ENCODE data around the gene SGTA. TPM values are rescaled to one million over a fixed set of nuclear protein-coding genes. Genes with fewer than 3 reads are reported as not detected.

Gene SGTA
- total and polyA plus RNA-seq, 2 of the 4 experiments (the other 2 are of a cell fraction), result 17.4 to 72.9 TPM

DNA sequence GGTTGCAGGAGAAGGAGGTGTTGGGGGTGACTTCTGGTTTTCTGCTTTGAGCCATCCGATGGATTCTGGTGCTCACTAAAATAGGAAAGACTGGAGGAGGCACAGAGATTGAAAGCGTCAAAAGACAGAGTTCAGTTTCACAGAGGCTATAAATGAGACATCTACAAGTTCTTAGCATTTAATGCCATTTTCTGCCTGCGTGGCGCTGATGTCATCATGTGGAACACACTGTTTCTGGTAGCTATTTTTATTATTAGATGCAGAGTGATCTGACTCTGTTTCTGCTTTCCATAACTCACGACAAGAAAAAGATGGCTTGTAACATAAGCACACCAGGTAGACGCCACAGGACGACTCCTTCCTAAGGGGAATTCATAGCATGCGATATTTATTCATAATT, 40.0 kb downstream of the SGTA start:
- Histone ChIP-seq H2AK5ac (ENCODE audit: low read depth, low read length) (no peak overlapping the region), H4K8ac (ENCODE audit: low read depth in 2 of 2, low read length in 2 of 2) (no peak overlapping the region), H3K4me1 (ENCODE audit: control insufficient read depth, insufficient read depth, low read length) (no peaks in the 10 kb centered on the region; the same call in 1 of the 2 replicates), H2AFZ (replicated peaks; ENCODE audit: low read length, poor library complexity) (no peak overlapping the region), H2BK120ac (ENCODE audit: low read depth, low read length) (no peak overlapping the region), H4K5ac (ENCODE audit: low read depth, low read length) (no peak overlapping the region), H4K91ac (ENCODE audit: insufficient read depth, low read depth, low read length) (no peak overlapping the region), H3K4me3 (ENCODE audit: insufficient read depth, low read depth, low read length) (no peak overlapping the region), H3K4me2 (ENCODE audit: low read depth, low read length) (no peak overlapping the region), H3K4ac (ENCODE audit: low read depth, low read length) (no peak overlapping the region), H2BK5ac (ENCODE audit: low read depth, low read length, poor library complexity, severe bottlenecking) (no peak overlapping the region), H3K14ac (replicated peaks; ENCODE audit: low read depth, low read length) (no peak overlapping the region), H3K27me3 (ENCODE audit: control insufficient read depth, insufficient read depth, low read length) (peaks cover 1% of the 10 kb centered on the region; the same call in 1 of the 2 replicates), H3K18ac (ENCODE audit: low read depth, low read length) (no peak overlapping the region), H3K79me1 (ENCODE audit: low read depth in 1 of 2, low read length in 2 of 2) (peaks cover 8 to 10% of the 10 kb centered on the region in 2 experiments; a peak in 3 of 4 replicates), H3K56ac (ENCODE audit: extremely low read depth, insufficient read depth, low read length) (no peak overlapping the region), H3K9ac (ENCODE audit: low read depth, low read length) (no peak overlapping the region), H2BK20ac (ENCODE audit: low read depth, low read length) (no peak overlapping the region), H4K20me1 (ENCODE audit: insufficient read depth, low read length) (no peaks in the 10 kb centered on the region), H2BK15ac (ENCODE audit: low read depth, low read length) (no peak overlapping the region), H3K27ac (ENCODE audit: insufficient read depth, low read length) (no peak overlapping the region), H3K23ac (ENCODE audit: low read depth, low read length) (no peak overlapping the region), H3K36me3 (ENCODE audit: control insufficient read depth, insufficient read depth, low read length) (no peaks in the 10 kb centered on the region), H3K9me3 (ENCODE audit: control insufficient read depth, insufficient read depth, low read length) (no peaks in the 10 kb centered on the region), H3K9me1 (ENCODE audit: insufficient read depth, low read length) (no peaks in the 10 kb centered on the region), H2AK9ac (replicated peaks; ENCODE audit: low read depth, low read length, poor library complexity) (no peak overlapping the region)
- 76% methylated on average over 4 of the region's 8 CpGs; no CpG with 5 or more reads in 1 of the 2 experiments for WGBS, 2 experiments (ENCODE audit: extremely low coverage in 2 of 2, insufficient read length in 1 of 2)
- DNase-seq, result no peak
- ATAC-seq (ENCODE audit: low read depth), result no peak
- ChIA-PET CTCF (no interaction called here), POLR2A (ENCODE audit: unreplicated experiment) (no interaction called here)
- no TSS peak for BruUV-seq (replicated peaks)
- dilution Hi-C loops (cut with HindIII; ENCODE audit: low sequenced_read_pairs, unreplicated experiment), result no loop called here
- intact Hi-C loops (cut with micrococcal nuclease), result loop anchor here (10.0 kb wide), 1 partner anchor 268 kb away; the partner anchor contains the start of gene GADD45B
- in situ Hi-C loops (cut with MboI; ENCODE audit: low sequenced_read_pairs), result no loop called here
- TF ChIP-seq SMC3 (IDR thresholded peaks at IDR 0.05; ENCODE audit: low read depth, low read length), result no peak
- no peak for TF ChIP-seq MXI1 (IDR thresholded peaks at IDR 0.05; ENCODE audit: borderline replicate concordance, low read depth, low read length)
- TF ChIP-seq NFE2L2 (IDR thresholded peaks at IDR 0.05; ENCODE audit: low read depth, low read length), result no peak
- no peak for TF ChIP-seq RCOR1 (IDR thresholded peaks at IDR 0.05; ENCODE audit: insufficient replicate concordance, low read length)
- TF ChIP-seq POLR2A (IDR thresholded peaks at IDR 0.05; ENCODE audit: low read depth, low read length), result no peak
- no peak for TF ChIP-seq BHLHE40 (IDR thresholded peaks at IDR 0.05; ENCODE audit: low read depth, low read length)
- TF ChIP-seq MAZ (IDR thresholded peaks at IDR 0.05; ENCODE audit: borderline replicate concordance, low read depth, low read length), result no peak
- TF ChIP-seq RFX5 (IDR thresholded peaks at IDR 0.05; ENCODE audit: low read depth, low read length), result no peak
- TF ChIP-seq MAFK (IDR thresholded peaks at IDR 0.05; ENCODE audit: low read depth, low read length), result no peak
- no peak for TF ChIP-seq CEBPB (IDR thresholded peaks at IDR 0.05; ENCODE audit: low read depth, low read length)
- no peak for TF ChIP-seq USF2 (IDR thresholded peaks at IDR 0.05; ENCODE audit: low read depth, low read length)
- no peak for TF ChIP-seq CHD1 (IDR thresholded peaks at IDR 0.05; ENCODE audit: low read depth, low read length)
- no peak for TF ChIP-seq ELK1 (IDR thresholded peaks at IDR 0.05; ENCODE audit: borderline replicate concordance, low read depth, low read length)
- TF ChIP-seq CTCF (conservative IDR thresholded peaks at IDR 0.05; ENCODE audit: low read depth, low read length), result no peak
- TF ChIP-seq RAD21 (IDR thresholded peaks at IDR 0.05; ENCODE audit: low read length), result no peak
- no peak for TF ChIP-seq FOS (IDR thresholded peaks at IDR 0.05; ENCODE audit: low read depth, low read length)

Data from IMR-90 (cell line).